ENCODE results near the gene AVEN.

GRCh38 chr15:33846862-33847261 lies 192.1 kb downstream of the AVEN start:
- no peak for TF ChIP-seq CTCF (conservative IDR thresholded peaks at IDR 0.05; ENCODE audit: low read length)
- no peak for TF ChIP-seq EZH2phosphoT487 (IDR thresholded peaks at IDR 0.05; ENCODE audit: borderline replicate concordance)
